Left ventricle myocardium superior (tissue), 1 donor: Measurements from ENCODE around the gene CACNA2D3. TPM values are rescaled to one million over a fixed set of nuclear protein-coding genes. Genes with fewer than 3 reads are reported as not detected.
A peak's percentile ranks its signal among the peaks of the same experiment; 100 is the strongest.

Source experiments
- ATAC-seq: fragments of 200-7000 bp; cut with Tn5 transposase; one replicate; pipeline ENCODE4 v1.9.1; 2020; ENCODE audit warnings: mild to moderate bottlenecking, moderate library complexity
- DNase-seq: peaks from one replicate; pipeline ENCODE4 v3.0.0-alpha.2; 2020
- intact Hi-C: fragments of 100-400 bp; cut with micrococcal nuclease; formaldehyde crosslinking; loops from one replicate; pipeline ENCODE4 v1.11.0; 2022
- total RNA-seq: library from RNA; stranded (reverse); fragmentation: NEBNext Ultra II Directional; extraction: Animal tissue kit (Norgen Biotek cat#: 25700); gene quantifications from one replicate; pipeline ENCODE4 v1.2.1, GENCODE V29; 2021
- donor health status: DM: no; HTN: yes; CAD: no; lungs with severe emphysema.

Gene CACNA2D3
- total RNA-seq, 1 donor from 2014 or later: 26.9 TPM

DNA sequence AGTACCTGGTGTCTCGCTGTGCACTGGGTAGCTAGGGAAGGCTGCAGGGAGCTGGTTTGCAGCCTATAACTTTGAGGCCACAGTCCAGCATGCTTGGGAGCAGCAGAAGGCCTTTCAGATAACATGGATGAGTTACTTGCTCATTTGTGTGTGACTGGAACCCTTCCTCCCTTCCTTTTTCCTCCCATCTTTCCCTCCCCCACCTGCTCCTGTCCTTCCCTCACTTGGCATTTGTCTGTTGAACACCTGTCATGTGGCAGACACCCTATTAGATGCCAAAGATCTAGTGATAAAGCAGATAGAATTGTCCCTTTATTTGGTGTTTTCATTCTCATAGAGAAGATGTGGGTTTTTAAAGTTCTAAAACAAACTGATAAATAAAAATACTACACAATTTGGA, 733.9 kb downstream of the CACNA2D3 start:
- intact Hi-C loops: no loop called here
- no peak for DNase-seq

DNA sequence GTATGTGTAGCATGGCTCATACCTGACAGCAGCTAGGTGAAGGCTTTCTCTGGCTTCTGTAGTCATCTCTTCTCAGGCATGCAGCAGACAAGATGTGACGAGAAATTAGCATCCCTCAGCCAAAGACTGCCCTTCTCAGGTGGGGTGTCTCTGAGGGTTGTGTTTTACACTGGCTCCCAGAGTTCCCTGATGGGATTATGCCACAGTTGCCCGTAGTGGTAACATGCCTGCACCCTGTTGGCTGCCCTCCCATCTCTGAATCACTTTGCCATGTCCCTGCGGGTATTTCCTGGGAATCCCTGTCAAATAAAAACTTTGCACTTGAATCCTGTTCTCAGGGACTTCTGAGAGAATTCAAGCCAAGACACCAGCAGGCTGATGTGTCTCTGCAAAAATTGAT, 735.0 kb downstream of the CACNA2D3 start:
- intact Hi-C loops: no loop called here
- ATAC-seq (no peak), DNase-seq (no peak)

More for the DNA sequence above, 733.9 kb downstream of the CACNA2D3 start:
- no peak for ATAC-seq

DNA sequence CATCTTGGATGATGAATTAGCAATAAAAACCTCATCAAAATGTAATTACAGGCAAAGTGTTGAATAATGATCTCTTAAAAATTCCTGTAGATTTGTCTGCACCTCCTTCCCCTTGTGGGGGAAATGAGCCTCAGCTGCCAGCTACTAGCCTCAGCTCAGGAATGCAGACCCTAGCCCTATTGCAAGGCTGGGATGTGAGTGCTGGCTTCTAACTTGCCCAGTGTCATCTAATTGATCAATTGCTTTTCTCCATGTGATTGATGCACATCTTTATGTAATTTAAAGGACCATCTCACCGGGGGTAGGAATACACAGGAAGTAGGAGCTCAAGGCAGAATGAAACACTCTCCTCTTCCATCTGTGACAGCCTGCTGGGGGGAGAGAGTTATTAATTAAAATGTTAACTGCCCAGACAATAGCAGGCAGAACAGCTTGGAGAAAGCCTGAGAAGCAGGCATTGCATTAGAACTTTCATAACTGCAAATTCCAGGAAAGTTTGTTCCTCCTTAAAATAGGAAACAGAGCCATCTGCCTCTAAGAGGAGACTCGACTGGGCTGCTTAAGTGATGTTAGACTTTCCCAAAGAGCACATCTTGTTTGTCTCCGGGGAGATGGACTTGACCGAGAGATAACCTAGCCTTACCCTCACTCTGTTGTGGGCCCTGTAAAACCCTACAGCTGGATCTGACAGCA, 735.9 kb downstream of the CACNA2D3 start:
- intact Hi-C loops: no loop called here

GRCh38 chr3:54859184-54859583, 736.8 kb downstream of the CACNA2D3 start:
- ATAC-seq: peak; percentile 38
- intact Hi-C loops: no loop called here

More for the DNA sequence above, 735.9 kb downstream of the CACNA2D3 start:
- DNase-seq (no peak), ATAC-seq (no peak)

DNA sequence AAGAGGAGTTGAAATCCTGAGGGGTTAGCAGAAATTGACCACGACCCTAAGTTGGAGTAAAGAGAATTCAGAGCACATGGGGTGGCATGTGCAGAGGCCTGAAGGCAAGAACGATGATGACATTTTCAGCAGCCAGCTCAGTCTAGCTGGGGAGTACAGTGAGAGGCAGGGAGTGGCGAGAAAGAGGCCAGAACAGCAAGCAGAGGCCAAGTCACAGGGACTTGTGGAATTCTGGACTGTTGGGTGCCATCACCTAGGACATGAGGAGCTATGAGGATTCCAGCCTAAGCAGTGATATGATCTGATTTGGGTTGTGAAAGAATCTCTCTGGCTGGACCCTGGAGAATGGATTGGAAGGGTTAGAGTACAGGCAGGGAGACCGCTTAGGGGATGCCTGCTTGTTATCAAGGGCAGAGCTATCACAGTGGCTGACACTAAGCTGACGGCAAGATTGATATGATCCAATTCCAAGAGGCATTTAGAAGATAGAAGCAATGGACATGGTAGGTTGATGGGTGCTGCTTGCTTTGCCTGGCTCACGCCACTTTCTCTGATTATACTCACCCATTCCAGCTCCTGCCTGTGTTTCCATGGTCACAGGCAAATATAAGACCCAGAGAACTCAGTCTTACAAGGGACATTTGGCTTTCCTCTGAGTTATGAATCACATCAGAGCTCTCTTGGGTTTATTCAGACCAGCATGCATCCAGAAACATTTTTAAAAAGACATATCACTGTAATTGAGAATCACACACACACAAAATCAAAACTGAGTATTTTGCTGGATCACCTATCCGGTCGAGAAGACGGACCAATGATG, 739.1 kb downstream of the CACNA2D3 start:
- DNase-seq: no peak
- intact Hi-C loops: no loop called here
- ATAC-seq: peak; percentile 75

More at GRCh38 chr3:54859184-54859583, 736.8 kb downstream of the CACNA2D3 start:
- no peak for DNase-seq

DNA sequence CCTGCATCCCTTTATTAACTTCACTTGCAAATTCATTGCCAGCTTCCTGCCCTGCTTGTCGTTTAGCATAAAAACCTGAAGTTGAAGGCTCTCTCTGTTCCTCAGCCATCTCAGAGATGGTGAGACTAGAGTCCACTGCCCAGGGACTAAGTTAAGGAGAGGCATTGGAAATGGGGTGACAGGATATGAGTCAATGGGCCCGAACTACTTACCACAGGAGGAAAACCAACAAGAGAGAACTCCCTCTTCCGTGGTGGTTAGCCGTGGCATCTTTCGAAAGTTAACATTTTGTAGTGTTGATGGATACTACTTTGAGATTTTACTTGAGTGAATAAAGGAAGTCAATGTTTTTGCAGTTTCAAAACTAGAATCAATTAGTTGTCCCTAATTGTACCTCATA, 740.2 kb downstream of the CACNA2D3 start:
- intact Hi-C loops: no loop called here
- ATAC-seq (no peak), DNase-seq (no peak)

DNA sequence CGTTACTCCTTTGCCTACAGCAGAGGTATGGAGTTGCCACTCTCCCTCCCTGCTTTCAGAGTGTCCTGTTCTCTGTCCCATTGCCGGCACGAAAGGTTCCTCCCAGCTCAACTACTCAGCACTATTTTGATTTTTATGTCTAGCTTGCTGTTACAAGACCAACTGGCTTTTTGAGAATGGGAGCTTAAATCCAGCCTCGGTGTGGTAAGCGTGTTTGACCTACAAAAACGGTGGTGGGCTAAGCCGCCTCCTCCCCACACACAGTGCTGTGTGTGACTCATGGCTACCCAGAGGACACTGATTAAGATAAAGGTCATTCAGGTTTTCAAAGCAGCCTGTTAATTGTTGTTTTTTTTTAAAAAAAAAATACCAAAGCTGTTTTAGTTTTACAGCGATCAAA, 741.0 kb downstream of the CACNA2D3 start:
- intact Hi-C loops: no loop called here
- ATAC-seq: peak; percentile 24
- no peak for DNase-seq

- intact Hi-C loops: no loop called here
- DNase-seq (no peak), ATAC-seq (no peak)
Measured at GRCh38 chr3:54863786-54864185, 741.4 kb downstream of the CACNA2D3 start.

- ATAC-seq (no peak), DNase-seq (no peak)
- intact Hi-C loops: no loop called here
Measured at GRCh38 chr3:54865316-54865715, 743.0 kb downstream of the CACNA2D3 start.

DNA sequence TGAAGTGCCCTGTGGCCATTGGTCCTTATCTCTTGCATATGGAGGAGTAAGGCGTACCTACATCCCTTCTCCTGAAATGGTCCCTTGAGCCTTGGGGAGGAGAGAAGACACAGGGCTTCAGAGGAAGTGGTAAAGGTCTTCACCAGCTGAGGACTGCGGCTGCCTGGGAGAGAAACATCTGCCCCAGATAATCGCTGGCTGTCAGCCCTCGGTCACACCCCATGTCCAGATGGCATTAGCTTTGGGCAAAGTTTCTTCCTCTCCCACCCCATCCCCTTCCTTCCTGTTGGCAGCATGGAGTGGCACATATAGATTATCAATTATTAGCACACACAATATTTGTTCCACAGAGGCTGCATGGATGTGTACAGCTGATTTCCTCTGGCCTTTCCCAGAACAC, 743.9 kb downstream of the CACNA2D3 start:
- intact Hi-C loops: no loop called here
- no peak for DNase-seq
- no peak for ATAC-seq

DNA sequence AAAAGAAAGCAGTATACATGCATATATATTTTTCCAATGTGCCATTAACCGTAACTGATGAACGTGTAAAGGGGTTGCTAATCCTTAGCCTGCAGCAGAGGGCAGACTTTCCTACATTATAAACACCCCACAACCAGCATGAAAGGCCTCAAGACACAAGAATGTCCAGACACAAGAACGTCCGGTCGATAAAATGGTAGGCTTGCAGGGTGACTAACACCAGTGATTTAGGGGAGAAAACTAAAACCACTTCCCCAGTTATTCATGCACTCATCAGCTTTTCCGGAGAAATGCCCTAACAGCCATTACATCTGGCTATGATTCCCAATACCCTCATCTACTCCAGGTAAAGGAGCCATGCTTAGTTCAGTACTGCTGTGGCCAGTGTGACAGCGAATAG, 748.1 kb downstream of the CACNA2D3 start:
- ATAC-seq: peak; percentile 83
- intact Hi-C loops: no loop called here

GRCh38 chr3:54871867-54872266, 749.5 kb downstream of the CACNA2D3 start:
- ATAC-seq (no peak), DNase-seq (no peak)
- intact Hi-C loops: no loop called here

More for the DNA sequence above, 748.1 kb downstream of the CACNA2D3 start:
- DNase-seq: no peak

DNA sequence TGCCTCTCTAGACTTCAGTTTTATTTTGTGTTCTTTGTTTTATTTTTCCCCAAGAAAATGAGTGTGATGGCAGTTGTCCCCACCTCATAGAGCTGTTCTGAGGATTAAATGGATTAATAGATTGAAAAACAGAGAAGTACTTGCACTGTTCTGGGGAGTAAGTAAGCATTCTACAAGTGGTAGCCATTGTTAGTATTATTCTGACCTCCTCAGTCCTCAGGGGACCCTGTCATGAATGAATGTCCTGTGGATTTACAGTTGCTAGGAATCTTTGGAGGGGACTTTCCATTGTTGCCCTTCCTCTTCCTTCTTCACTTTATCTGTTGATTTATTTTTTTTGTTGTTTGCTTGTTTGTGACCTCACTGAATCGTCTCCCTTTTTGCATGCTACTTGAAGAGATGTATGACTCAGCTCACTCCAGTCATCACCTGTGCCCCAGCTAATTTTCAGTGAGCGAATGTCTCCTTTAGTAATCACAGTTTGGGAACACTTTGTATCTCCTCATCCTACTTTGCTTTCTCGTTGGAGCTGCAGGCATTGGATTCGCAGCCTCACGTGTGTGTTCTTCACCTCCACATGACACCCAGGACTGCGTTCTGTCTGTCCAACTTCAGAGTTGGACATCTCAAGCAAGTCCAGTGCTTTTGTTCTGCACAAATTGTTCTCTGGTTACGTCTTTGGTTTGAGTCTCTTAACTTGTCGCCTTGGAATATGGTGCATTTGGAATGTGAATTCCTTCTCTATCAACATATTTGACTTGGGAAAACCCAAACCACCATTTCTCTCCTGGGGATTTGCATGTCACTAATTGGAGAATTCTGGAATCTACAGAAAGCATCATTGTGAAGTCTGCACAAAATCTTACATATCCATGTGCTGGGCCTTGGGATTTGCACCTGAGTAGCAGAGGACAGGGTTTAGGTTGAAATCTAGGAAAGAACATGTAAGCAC, 751.0 kb downstream of the CACNA2D3 start:
- intact Hi-C loops: no loop called here
- no peak for DNase-seq
- no peak for ATAC-seq

- no peak for ATAC-seq
- intact Hi-C loops: no loop called here
- no peak for DNase-seq
Measured at GRCh38 chr3:54874816-54875556, 752.6 kb downstream of the CACNA2D3 start.

DNA sequence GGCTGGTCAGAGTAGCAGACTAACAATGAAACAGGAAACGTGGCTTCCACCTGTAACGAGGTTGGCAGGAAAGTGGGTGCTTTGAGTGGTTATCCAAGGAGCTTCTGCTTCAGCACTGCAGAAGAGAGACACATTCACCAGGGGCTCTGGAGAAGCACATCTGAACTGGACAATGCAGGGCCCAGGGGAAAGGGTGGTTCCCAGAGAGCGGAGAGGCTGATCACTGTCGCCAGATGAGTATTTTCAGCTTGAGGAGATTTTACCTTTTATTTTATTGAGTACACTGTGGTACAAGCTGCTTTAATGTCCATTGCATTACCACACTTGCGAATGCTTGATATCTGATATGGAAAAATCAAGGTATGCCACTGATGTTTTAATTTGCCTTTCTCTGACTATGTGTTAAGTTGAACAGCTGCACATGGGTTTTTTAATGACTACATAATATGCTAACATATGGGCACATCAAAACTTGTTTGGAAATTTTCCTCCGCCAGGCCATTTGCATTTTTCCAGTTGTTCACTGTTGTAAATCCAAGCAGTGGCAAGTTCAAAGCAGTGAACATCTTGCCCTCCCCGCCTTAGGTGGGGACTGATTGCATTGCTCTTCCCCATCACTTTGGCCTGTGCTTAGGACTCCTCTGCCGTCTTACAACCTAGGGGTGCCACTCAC, 753.4 kb downstream of the CACNA2D3 start:
- DNase-seq (no peak), ATAC-seq (no peak)
- intact Hi-C loops: no loop called here

GRCh38 chr3:54876694-54877093, 754.3 kb downstream of the CACNA2D3 start:
- intact Hi-C loops: no loop called here
- no peak for ATAC-seq

GRCh38 chr3:54877730-54878129, 755.4 kb downstream of the CACNA2D3 start:
- intact Hi-C loops: no loop called here
- ATAC-seq (no peak), DNase-seq (no peak)

More at GRCh38 chr3:54876694-54877093, 754.3 kb downstream of the CACNA2D3 start:
- DNase-seq: no peak

GRCh38 chr3:54878145-54878544, 755.8 kb downstream of the CACNA2D3 start:
- ATAC-seq (no peak), DNase-seq (no peak)
- intact Hi-C loops: no loop called here
